ENCODE results near the gene GUCY2D. TPM values are rescaled to one million over a fixed set of nuclear protein-coding genes. Genes with fewer than 3 reads are reported as not detected.

The GUCY2D gene
- total RNA-seq, 1 donor from 2014 or later = not detected

DNA sequence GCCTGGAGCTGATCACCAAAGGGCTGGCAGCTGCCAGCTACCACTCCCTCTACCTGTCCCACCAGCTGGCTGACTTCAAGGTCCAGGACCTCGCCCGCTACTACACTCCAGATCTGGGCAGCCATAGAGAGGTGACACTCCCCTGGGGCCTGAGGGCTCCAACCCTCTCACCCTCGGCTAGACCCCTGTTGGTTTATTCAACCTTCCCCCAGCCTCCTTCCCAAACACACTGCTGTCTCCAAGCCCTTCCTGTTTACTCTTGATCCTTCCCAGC lies 67.1 kb downstream of the GUCY2D start:
- H3K4me3 Mint-ChIP-seq = no peak overlapping the region
- H3K9me3 Mint-ChIP-seq = no peaks in the 10 kb centered on the region
- H3K4me1 Mint-ChIP-seq = peaks cover 15% of the 10 kb centered on the region
- no peak overlapping the region for H3K27ac Mint-ChIP-seq (ENCODE audit: unreplicated experiment)
- peaks cover 100% of the 10 kb centered on the region for H3K27me3 Mint-ChIP-seq (ENCODE audit: low read depth)
- DNase-seq (ENCODE audit: low read depth, low spot score) = no peak
- TF ChIP-seq, protein P1, sequence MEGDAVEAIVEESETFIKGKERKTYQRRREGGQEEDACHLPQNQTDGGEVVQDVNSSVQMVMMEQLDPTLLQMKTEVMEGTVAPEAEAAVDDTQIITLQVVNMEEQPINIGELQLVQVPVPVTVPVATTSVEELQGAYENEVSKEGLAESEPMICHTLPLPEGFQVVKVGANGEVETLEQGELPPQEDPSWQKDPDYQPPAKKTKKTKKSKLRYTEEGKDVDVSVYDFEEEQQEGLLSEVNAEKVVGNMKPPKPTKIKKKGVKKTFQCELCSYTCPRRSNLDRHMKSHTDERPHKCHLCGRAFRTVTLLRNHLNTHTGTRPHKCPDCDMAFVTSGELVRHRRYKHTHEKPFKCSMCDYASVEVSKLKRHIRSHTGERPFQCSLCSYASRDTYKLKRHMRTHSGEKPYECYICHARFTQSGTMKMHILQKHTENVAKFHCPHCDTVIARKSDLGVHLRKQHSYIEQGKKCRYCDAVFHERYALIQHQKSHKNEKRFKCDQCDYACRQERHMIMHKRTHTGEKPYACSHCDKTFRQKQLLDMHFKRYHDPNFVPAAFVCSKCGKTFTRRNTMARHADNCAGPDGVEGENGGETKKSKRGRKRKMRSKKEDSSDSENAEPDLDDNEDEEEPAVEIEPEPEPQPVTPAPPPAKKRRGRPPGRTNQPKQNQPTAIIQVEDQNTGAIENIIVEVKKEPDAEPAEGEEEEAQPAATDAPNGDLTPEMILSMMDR (conservative IDR thresholded peaks at IDR 0.05) = no peak
- no peaks in the 10 kb centered on the region for H3K36me3 Mint-ChIP-seq (ENCODE audit: low read depth)

Other genes starting within 250 kb of the GUCY2D start
- 64.8 and 70.2 TPM in 2 replicates for gene KDM6B, start 168.4 kb upstream of the GUCY2D start, total RNA-seq
- gene TMEM88, start 147.5 kb upstream of the GUCY2D start, total RNA-seq = 6.7 and 8.4 TPM in 2 replicates
- 83.4 and 87.2 TPM in 2 replicates for gene NAA38, start 145.1 kb upstream of the GUCY2D start, total RNA-seq
- 12.7 and 13.3 TPM in 2 replicates for gene CYB5D1, start 144.6 kb upstream of the GUCY2D start, total RNA-seq
- gene CHD3, start 113.8 kb upstream of the GUCY2D start, total RNA-seq = 53.3 and 59.7 TPM in 2 replicates
- gene RNF227, start 86.3 kb upstream of the GUCY2D start, total RNA-seq = 3.6 and 4.0 TPM in 2 replicates
- gene KCNAB3, start 72.8 kb upstream of the GUCY2D start, total RNA-seq = 19.9 and 20.4 TPM in 2 replicates
- gene TRAPPC1, start 70.7 kb upstream of the GUCY2D start, total RNA-seq = 129 and 145 TPM in 2 replicates
- 55.5 and 58.3 TPM in 2 replicates for gene CNTROB, start 70.4 kb upstream of the GUCY2D start, total RNA-seq
- gene ALOX15B, start 36.4 kb downstream of the GUCY2D start, total RNA-seq = not detected in 2 replicates
- not detected in 2 replicates for gene ALOX12B, start 85.1 kb downstream of the GUCY2D start, total RNA-seq
- 0.09 TPM in 1 of 2 replicates, not detected in the other for gene ALOXE3, start 115.9 kb downstream of the GUCY2D start, total RNA-seq
- gene HES7, start 121.5 kb downstream of the GUCY2D start, total RNA-seq = 0.41 and 0.56 TPM in 2 replicates
- gene PER1, start 149.8 kb downstream of the GUCY2D start, total RNA-seq = 38.3 and 51.6 TPM in 2 replicates
- gene VAMP2, start 160.3 kb downstream of the GUCY2D start, total RNA-seq = 47.2 and 49.7 TPM in 2 replicates
- gene TMEM107, start 173.8 kb downstream of the GUCY2D start, total RNA-seq = 41.4 and 45.7 TPM in 2 replicates
- 5.5 and 5.6 TPM in 2 replicates for gene BORCS6, start 187.6 kb downstream of the GUCY2D start, total RNA-seq
- gene AURKB, start 208.0 kb downstream of the GUCY2D start, total RNA-seq = 176 and 186 TPM in 2 replicates
- 39.7 and 44.8 TPM in 2 replicates for gene CTC1, start 245.4 kb downstream of the GUCY2D start, total RNA-seq
- 201 and 217 TPM in 2 replicates for gene PFAS, start 246.7 kb downstream of the GUCY2D start, total RNA-seq

All from neural crest cell (in vitro differentiated cells).